A673 (cell line): ENCODE results near the gene FXYD7.

Experiments
- EZH2 ChIP-seq: fragments of 200-600 bp; sonication (generic); IDR thresholded peaks from 2 replicates; pipeline ENCODE4 v1.6.1; 2017; ENCODE audit warnings: borderline replicate concordance, low read depth, mild to moderate bottlenecking, mixed read lengths, antibody characterized with exemption, low read length; ENCODE audit not compliant: poor library complexity, severe bottlenecking
- TF ChIP-seq, protein P1 (sequence below): fragments of 300-800, 200-600 bp; sonication (generic); conservative IDR thresholded peaks from 2 replicates; pipeline ENCODE4 v1.5.1; 2017; ENCODE audit warnings: low read depth, mild to moderate bottlenecking, antibody characterized with exemption, low read length, moderate library complexity, mixed read lengths

DNA sequence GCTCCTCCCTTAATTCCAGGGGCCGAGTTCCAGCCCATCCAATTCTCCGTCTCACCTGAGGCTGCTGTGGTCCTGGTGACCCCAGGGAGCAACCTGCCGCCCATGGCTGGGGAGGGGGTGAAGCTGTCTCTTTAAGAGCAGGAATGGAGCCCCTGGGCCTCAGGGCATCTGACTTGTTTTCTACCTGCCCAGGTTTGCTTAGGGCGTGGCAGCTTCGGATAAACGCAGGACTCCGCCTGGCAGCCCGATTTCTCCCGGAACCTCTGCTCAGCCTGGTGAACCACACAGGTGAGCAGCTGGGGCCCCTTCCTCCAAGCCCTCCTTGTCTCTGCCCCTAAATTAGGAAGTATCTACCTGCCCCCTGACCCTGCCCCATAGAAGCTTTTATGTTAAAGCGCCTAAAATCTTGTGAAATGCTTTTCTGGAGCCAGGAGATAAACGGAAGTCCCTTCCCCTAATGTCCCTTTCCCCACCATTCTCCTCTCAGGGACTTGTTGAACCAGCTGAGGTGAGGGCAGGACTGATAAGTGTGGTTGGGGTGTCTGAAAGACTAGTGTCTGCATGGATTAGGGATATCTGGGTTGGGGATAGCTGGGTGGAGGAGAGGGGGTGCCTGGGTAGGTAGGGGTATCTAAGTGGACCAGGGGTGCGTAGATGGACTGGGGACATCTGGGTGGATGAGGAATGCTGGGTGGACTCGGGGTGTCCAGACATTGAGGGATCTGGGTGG lies 26.8 kb upstream of the FXYD7 start:
- TF ChIP-seq, protein P1, sequence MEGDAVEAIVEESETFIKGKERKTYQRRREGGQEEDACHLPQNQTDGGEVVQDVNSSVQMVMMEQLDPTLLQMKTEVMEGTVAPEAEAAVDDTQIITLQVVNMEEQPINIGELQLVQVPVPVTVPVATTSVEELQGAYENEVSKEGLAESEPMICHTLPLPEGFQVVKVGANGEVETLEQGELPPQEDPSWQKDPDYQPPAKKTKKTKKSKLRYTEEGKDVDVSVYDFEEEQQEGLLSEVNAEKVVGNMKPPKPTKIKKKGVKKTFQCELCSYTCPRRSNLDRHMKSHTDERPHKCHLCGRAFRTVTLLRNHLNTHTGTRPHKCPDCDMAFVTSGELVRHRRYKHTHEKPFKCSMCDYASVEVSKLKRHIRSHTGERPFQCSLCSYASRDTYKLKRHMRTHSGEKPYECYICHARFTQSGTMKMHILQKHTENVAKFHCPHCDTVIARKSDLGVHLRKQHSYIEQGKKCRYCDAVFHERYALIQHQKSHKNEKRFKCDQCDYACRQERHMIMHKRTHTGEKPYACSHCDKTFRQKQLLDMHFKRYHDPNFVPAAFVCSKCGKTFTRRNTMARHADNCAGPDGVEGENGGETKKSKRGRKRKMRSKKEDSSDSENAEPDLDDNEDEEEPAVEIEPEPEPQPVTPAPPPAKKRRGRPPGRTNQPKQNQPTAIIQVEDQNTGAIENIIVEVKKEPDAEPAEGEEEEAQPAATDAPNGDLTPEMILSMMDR = no peak
- no peak for TF ChIP-seq EZH2
